IPS DF 4.7 (cell line): ENCODE measurements around the gene KIR2DL3.
"Not testable (repeated sequence)": the region's sequence is repeated elsewhere in the genome, so short reads cannot be mapped to it uniquely, and the experiment has no call there.

Experiments used
- DNase-seq: peaks from one replicate; pipeline ENCODE4 v3.0.0-alpha.2; 2013; ENCODE audit warnings: low spot score; ENCODE audit errors: extremely low read depth

Gene KIR2DL3

GRCh38 chr19:54741950-54742349 lies 3.6 kb downstream of the KIR2DL3 start:
- not testable (repeated sequence) for DNase-seq

GRCh38 chr19:54744080-54744479 lies 5.8 kb downstream of the KIR2DL3 start:
- DNase-seq: not testable (repeated sequence)

GRCh38 chr19:54747614-54748322 lies 9.5 kb downstream of the KIR2DL3 start:
- DNase-seq: not testable (repeated sequence)

- not testable (repeated sequence) for DNase-seq
Observed at GRCh38 chr19:54750276-54750675, 12.0 kb downstream of the KIR2DL3 start.

GRCh38 chr19:54756204-54757110 lies 18.1 kb downstream of the KIR2DL3 start:
- DNase-seq: not testable (repeated sequence)

- not testable (repeated sequence) for DNase-seq
Observed at GRCh38 chr19:54758577-54758976, 20.3 kb downstream of the KIR2DL3 start.

- DNase-seq: not testable (repeated sequence)
Observed at GRCh38 chr19:54764219-54764618, 25.9 kb downstream of the KIR2DL3 start.

GRCh38 chr19:54766464-54766863 lies 28.2 kb downstream of the KIR2DL3 start:
- not testable (repeated sequence) for DNase-seq

GRCh38 chr19:54769646-54770045 lies 31.3 kb downstream of the KIR2DL3 start, which contains the start of gene KIR2DL1:
Gene KIR2DL1 (plus strand): TSS chr19:54769793. CDS start chr19:54769851, 58 bp downstream.
- DNase-seq: not testable (repeated sequence)

GRCh38 chr19:54770511-54770910 lies 32.2 kb downstream of the KIR2DL3 start:
- DNase-seq: not testable (repeated sequence)

GRCh38 chr19:54771018-54771960 lies 33.0 kb downstream of the KIR2DL3 start:
- DNase-seq: not testable (repeated sequence)

GRCh38 chr19:54772666-54773065 lies 34.4 kb downstream of the KIR2DL3 start:
- not testable (repeated sequence) for DNase-seq

GRCh38 chr19:54775095-54775815 lies 36.9 kb downstream of the KIR2DL3 start:
- DNase-seq: not testable (repeated sequence)

GRCh38 chr19:54775830-54776229 lies 37.5 kb downstream of the KIR2DL3 start:
- DNase-seq: not testable (repeated sequence)

GRCh38 chr19:54777851-54778250 lies 39.5 kb downstream of the KIR2DL3 start:
- not testable (repeated sequence) for DNase-seq

- not testable (repeated sequence) for DNase-seq
Observed at GRCh38 chr19:54778896-54779295, 40.6 kb downstream of the KIR2DL3 start.

- not testable (repeated sequence) for DNase-seq
Observed at GRCh38 chr19:54782916-54783315, 44.6 kb downstream of the KIR2DL3 start.

GRCh38 chr19:54786091-54786723 lies 47.9 kb downstream of the KIR2DL3 start:
- not testable (repeated sequence) for DNase-seq

GRCh38 chr19:54788154-54788553 lies 49.8 kb downstream of the KIR2DL3 start:
- DNase-seq: not testable (repeated sequence)

- DNase-seq: no peak
Observed at GRCh38 chr19:54790711-54791110, 52.4 kb downstream of the KIR2DL3 start.
